Inferior parietal cortex (tissue), 1 donor: ENCODE results near the gene EEF2KMT.
"Not testable (repeated sequence)": the region's sequence is repeated elsewhere in the genome, so short reads cannot be mapped to it uniquely, and the experiment has no call there.

ENCODE experiments used
- DNase-seq: peaks from one replicate; pipeline ENCODE4 v3.0.0-alpha.2; 2016; ENCODE audit errors: extremely low spot score

Gene EEF2KMT

DNA sequence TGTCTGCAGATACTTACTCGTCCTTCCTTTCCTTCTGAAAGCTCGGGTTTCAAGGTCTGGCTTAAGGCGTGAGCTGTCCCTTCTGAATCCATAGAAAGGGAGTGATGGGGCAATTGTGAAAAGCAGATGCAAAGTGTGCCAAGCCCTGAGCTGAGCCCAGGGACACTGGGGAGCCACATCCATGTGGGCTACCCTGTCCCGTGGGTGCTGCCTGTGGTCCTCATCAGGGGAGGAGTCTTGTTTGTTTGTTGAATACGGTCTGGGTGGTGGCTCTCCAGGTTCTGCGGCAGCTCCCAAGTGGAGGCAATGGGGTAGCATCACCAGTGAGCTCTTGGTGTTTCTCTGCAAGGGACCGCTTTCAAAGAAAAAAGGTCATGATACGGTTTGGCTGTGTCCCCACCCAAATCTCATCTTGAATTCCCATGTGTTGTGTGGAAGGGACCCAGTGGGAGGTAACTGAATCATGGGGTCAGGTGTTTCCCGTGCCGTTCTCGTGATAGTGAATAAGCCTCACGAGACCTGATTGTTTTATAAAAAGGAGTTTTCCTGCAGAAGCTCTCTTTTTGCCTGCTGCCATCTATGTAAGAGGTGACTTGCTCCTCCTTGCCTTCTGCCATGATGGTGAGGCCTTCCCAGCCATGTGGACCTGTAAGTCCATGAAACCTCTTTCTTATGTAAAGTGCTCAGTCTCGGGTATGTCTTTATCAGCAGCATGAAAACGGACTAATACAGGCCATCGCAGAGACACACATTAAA, 27.0 kb downstream of the EEF2KMT start:
- DNase-seq, result no peak

- no peak for DNase-seq
These were observed 27.7 kb downstream of the EEF2KMT start for GRCh38 chr16:5069854-5070253.

DNA sequence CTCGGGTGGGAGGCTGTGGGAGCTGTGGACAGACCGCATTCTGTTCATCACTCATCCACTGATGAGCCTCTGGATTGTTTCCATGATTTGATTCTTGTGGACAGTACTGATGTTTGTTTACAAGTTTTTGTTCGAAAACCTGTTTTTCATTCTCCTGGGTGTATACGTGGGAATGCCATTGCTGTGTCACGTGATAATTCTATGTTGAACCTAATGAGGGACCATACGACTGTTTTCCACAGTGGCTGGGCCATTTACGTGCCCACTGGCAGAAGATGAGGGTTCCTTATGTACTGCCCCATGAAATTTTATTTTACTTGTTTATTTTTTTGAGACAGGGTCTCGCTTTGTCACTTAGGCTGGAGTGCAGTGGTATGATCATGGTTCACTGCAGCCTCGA, 28.5 kb downstream of the EEF2KMT start:
- DNase-seq, result no peak

DNA sequence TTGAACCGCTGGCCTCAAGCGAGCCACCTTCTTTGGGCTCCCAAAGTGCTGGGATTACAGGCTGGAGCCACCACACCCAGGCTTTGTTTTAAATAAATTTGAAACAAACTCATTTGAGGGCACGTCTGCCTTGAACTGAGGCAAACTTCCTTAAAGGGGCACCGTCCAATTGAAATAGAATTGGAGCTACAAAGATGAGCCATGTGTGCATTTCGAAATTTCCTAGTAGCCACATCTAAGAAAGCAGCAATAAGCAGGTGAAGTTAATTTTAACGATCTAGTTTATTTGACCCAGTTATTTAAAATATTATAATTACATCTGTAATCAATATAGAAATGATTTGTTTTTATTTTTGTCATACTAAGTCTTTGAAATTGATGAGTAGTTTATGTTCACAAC, 31.1 kb downstream of the EEF2KMT start:
- no peak for DNase-seq

- DNase-seq, result peak; percentile 13
These were observed 31.8 kb downstream of the EEF2KMT start, which contains the start of gene C16orf89 for GRCh38 chr16:5065813-5066212. Gene C16orf89, minus strand, starts transcription at chr16:5065956. Its CDS starts 48 bp downstream, at chr16:5065908.

DNA sequence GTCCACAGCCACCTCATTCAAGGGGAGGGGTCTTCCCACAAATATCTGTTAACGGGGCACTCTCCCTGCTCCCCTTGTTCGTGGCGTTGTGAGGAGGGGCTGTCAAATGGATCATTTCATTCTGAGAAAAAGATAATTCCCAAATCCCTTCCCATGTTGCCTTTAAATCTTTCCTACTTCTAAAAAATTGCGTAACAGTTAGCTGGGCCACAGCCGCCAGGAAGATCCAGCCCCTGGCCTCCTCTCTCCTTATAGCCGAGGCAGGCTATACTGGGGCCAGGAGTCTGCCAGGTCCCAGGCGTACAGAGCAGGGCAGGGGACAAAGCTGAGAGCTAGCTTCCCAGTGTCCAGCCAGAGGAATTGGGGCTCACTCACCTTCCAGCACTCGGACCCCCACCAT, 32.3 kb downstream of the EEF2KMT start:
- DNase-seq, result no peak

GRCh38 chr16:5064915-5065314, 32.7 kb downstream of the EEF2KMT start:
- DNase-seq, result no peak

GRCh38 chr16:5062790-5063765, 34.5 kb downstream of the EEF2KMT start:
- no peak for DNase-seq

- DNase-seq, result no peak
These were observed 35.5 kb downstream of the EEF2KMT start for GRCh38 chr16:5062051-5062450.

DNA sequence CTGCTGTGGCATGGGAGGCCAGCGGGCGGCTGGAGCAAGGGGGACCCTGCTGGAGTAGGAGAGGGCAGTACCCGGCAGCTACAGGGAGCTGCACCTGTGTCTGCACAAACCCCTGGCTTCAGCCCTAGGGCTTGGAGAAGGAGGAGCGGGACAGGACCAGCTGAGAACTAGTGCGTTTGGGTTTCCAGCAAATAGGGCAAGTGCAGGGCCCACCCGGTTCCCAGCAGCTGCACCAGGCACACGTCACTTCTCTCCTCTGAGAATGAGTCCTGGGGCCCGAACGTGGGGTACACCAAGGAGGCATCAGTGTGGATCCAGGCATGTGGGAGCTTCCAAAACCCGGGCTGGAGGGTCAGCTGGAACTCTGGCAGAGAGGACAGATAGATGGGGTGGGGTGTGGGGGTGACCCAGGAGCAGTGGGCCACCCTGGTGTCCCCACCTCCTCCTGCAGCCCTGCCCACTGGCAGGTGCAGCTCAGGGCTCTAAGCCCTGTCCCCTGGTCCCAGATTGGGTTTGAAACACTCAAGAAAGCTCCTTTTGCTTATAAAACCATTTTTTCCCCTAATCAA, 37.4 kb downstream of the EEF2KMT start:
- DNase-seq, result no peak

GRCh38 chr16:5059386-5060072, 38.1 kb downstream of the EEF2KMT start:
- DNase-seq, result no peak

GRCh38 chr16:5058476-5058875, 39.1 kb downstream of the EEF2KMT start:
- no peak for DNase-seq

- no peak for DNase-seq
These were observed 41.2 kb downstream of the EEF2KMT start for GRCh38 chr16:5056352-5056751.

DNA sequence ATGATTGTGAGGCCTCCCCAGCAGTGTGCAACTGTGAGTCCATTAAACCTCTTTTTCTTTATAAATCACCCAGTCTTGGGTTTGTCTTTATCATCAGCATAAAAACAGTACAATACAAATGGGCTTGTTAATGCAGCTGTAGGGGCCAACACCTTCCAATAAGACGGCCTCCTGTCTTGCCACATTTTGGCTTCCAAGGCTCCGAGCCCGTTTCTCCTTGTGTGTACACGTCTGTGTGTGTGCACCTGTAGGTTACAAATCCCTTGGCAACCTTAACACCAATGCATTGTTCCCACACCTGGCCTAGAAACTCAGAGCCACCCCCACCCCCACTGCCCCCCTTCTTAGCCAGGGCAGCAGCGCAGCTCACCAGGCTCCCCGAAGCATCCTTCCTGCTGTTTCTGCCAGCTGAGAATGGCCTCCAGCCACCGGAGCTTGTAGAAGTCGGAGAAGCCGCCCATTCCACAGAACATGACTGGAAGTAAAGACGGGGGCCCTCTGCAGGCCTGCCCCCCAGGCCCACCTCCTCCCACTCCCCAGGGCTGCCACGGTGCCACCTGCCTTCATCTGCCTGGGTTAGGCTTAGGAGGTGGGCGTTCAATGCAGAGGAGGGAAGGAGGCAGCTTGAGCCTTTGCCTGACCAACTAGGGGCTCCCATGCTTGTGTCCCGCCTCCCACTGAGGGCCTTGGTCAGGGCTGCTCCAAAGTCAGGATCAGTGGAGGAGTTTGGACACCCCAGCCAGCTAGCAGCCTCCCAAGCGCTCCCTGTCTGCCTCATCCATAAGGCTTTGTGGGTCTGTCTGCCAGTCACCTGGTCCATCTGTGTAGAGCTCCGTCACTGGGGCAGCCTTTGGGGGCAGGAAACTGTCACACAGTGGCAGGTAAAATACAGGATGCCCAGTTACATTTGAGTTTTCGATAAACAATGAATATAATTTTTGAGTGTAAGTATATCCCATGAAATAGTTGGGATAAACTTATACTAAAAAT, 42.4 kb downstream of the EEF2KMT start:
- no peak for DNase-seq

DNA sequence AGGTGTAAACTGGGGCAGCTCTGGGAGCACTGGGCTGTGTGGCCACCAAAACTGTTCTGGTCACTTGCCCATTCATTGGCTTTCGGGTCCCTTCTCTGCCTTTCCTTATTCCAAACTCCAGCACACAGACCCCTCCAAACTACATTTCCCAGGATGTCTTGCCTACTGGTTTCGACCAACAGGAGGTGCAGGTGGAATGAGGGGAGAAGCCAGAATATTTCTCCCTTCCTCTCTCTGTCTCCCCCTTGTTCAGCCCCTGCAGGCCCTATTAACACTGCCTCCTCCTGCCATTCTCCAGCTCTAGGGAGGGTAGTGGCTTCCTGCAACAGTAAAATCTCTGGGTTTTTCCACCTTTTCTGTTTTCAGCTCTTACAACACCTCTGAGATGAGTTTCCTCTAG, 50.7 kb downstream of the EEF2KMT start:
- no peak for DNase-seq

GRCh38 chr16:5045499-5046115, 52.0 kb downstream of the EEF2KMT start:
- DNase-seq, result no peak

DNA sequence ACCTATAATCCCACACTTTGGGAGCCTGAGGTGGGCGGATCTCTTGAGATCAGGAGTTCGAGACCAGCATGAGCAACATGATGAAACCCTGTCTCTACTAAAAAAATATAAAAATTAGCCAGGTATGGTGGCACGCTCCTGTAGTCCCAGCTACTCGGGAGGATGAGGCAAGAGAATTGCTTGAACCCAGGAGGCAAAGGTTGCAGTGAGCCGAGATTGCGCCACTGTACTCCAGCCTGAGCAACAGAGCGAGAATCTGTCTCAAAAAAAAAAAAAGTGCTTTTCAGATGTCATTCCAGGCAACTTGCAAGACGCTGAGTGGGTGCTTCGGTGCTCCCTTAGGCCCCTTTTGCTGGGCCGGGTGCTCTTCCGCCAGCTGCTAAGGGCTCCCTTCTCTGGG, 53.0 kb downstream of the EEF2KMT start:
- not testable (repeated sequence) for DNase-seq

GRCh38 chr16:5044011-5044540, 53.5 kb downstream of the EEF2KMT start:
- DNase-seq, result no peak

DNA sequence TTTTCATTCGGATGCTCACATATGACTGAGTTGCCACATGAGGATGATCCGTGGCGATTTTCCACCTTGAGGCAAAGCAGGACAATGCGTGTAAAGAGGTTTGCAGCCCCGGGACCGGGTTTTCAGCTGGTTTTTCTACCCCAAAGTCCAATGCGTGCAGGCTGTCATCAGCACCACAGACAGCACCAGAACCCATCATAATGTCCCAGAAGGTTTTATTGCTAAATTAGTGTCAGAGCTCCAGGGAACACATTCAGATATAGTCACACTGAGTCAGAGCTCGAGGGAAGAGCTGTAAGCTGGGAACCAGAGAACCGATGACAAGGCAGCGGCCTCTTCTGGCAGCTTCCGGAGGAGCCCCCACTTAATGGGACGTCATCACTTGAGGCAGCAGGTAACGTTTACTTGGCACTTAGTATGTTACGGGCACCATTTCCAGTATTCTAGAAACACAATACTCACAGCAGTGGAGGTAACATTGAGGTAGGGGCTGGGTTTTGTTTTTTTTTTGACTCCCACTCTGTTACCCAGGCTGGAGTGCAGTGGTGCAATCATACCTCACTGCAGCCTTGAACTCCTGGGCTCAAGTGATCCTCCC, 54.9 kb downstream of the EEF2KMT start:
- no peak for DNase-seq
